Loucy (cell line): ENCODE results near the gene RBFOX2.

Experiments
- CTCF ChIP-seq: fragments of 200-600 bp; sonication (generic); conservative IDR thresholded peaks from 2 replicates; pipeline ENCODE4 v1.5.1; 2014; ENCODE audit warnings: mild to moderate bottlenecking, antibody characterized with exemption, low read length
- EZH2phosphoT487 ChIP-seq: fragments of 200-600 bp; IDR thresholded peaks from 2 replicates; pipeline ENCODE4 v1.6.1; 2018; ENCODE audit warnings: antibody characterized with exemption, mild to moderate bottlenecking, moderate library complexity, borderline replicate concordance

- TF ChIP-seq CTCF: no peak
- TF ChIP-seq EZH2phosphoT487: no peak
Measured at GRCh38 chr22:36002084-36002483, 26.5 kb downstream of the RBFOX2 start.
